SK-N-SH (cell line): ENCODE data around the gene ALPK3. TPM values are rescaled to one million over a fixed set of nuclear protein-coding genes. Genes with fewer than 3 reads are reported as not detected.

Experiments
- CTCF ChIA-PET: fragments of 300-600, 350-600 bp; formaldehyde crosslinking; extraction: SDS; loops from one replicate; lab custom pipeline; 2021; lab: Yijun Ruan, JAX
- POLR2A ChIA-PET: fragments of 350-600 bp; sonication (Branson Sonifier 250); formaldehyde crosslinking; extraction: SDS; loops from one replicate; lab custom pipeline; 2020; ENCODE audit warnings: antibody characterized with exemption, inconsistent platforms; lab: Yijun Ruan, JAX
- DNase-seq: peaks from one replicate; pipeline ENCODE4 v3.0.0; 2012
- H2AFZ ChIP-seq: fragments of 200-600 bp; sonication (generic); 2 replicates; pipeline ENCODE4 v1.8.1; 2016; ENCODE audit warnings: antibody characterized with exemption, mild to moderate bottlenecking, low read depth
- H3F3A ChIP-seq: fragments of 200-600 bp; sonication (generic); replicated peaks from 2 replicates; pipeline ENCODE3; 2016; ENCODE audit warnings: antibody characterized with exemption, mild to moderate bottlenecking; ENCODE audit not compliant: insufficient read depth
- H3K27ac ChIP-seq, 2 experiments: fragments of 200-500 bp in 1 of 2; fragments of 200-600 bp in 1 of 2; sonication (Bioruptor generic) in 1 of 2; sonication (generic), shearing (Covaris generic) in 1 of 2; 2 replicates each; pipeline versions ENCODE4 v1.5.1 to v1.6.1; 2014 to 2016; ENCODE audit warnings: low read depth in 2 of 2, inconsistent platforms in 1 of 2, low read length in 1 of 2, mild to moderate bottlenecking in 1 of 2, mixed read lengths in 1 of 2
- H3K27me3 ChIP-seq: fragments of 200-600 bp; sonication (generic), shearing (Covaris generic); 2 replicates; pipeline ENCODE4 v1.6.1; 2016; ENCODE audit warnings: mixed run types; ENCODE audit not compliant: insufficient read depth
- H3K36me3 ChIP-seq, 2 experiments: fragments of 200-500 bp in 1 of 2; fragments of 200-600 bp in 1 of 2; sonication (Bioruptor generic) in 1 of 2; sonication (generic) in 1 of 2; replicated peaks in 1 of 2; 2 replicates each; pipeline versions ENCODE3 to v1.5.1; 2014 to 2016; ENCODE audit warnings: low read length in 1 of 2, mild to moderate bottlenecking in 1 of 2; ENCODE audit not compliant: insufficient read depth in 2 of 2, control insufficient read depth in 1 of 2
- H3K4me1 ChIP-seq, 2 experiments: fragments of 200-500 bp in 1 of 2; fragments of 200-600 bp in 1 of 2; sonication (Bioruptor generic) in 1 of 2; sonication (generic), shearing (Covaris generic) in 1 of 2; 2 replicates each; pipeline versions ENCODE4 v1.5.1 to v1.6.1; 2014 to 2016; ENCODE audit warnings: low read depth in 1 of 2, low read length in 1 of 2, mixed run types in 1 of 2; ENCODE audit not compliant: insufficient read depth in 2 of 2, control insufficient read depth in 1 of 2
- H3K4me2 ChIP-seq: fragments of 200-600 bp; sonication (generic), shearing (Covaris generic); 2 replicates; pipeline ENCODE4 v1.6.1; 2017; ENCODE audit warnings: mixed run types
- H3K4me3 ChIP-seq, 2 experiments: fragments of 200-500 bp in 1 of 2; fragments of 200-600 bp in 1 of 2; sonication (Bioruptor generic) in 1 of 2; sonication (generic), shearing (Covaris generic) in 1 of 2; 2 replicates each; pipeline versions ENCODE4 v1.5.1 to v1.8.1; 2014 to 2016; ENCODE audit warnings: low read depth in 2 of 2, inconsistent platforms in 1 of 2, low read length in 1 of 2, mild to moderate bottlenecking in 1 of 2, mixed read lengths in 1 of 2, moderate library complexity in 1 of 2
- H3K79me2 ChIP-seq: fragments of 200-600 bp; sonication (generic); 2 replicates; pipeline ENCODE4 v1.8.1; 2017; ENCODE audit warnings: mild to moderate bottlenecking; ENCODE audit not compliant: insufficient read depth
- H3K9ac ChIP-seq: fragments of 200-600 bp; sonication (generic); 2 replicates; pipeline ENCODE4 v1.6.1; 2017; ENCODE audit warnings: mixed run types
- H3K9me2 ChIP-seq: fragments of 200-600 bp; sonication (generic); 2 replicates; pipeline ENCODE4 v1.6.1; 2017; ENCODE audit warnings: mixed run types
- H3K9me3 ChIP-seq: fragments of 200-600 bp; sonication (generic); 2 replicates; pipeline ENCODE4 v1.6.1; 2017; ENCODE audit warnings: mixed run types, mild to moderate bottlenecking, moderate library complexity
- H4K20me1 ChIP-seq: fragments of 200-600 bp; sonication (generic); 2 replicates; pipeline ENCODE4 v1.6.1; 2017; ENCODE audit warnings: mild to moderate bottlenecking, mixed run types; ENCODE audit not compliant: insufficient read depth
- EZH2phosphoT487 ChIP-seq: fragments of 200-600 bp; sonication (generic); IDR thresholded peaks from 2 replicates; pipeline ENCODE4 v1.6.1; 2017; ENCODE audit warnings: low read depth, mixed run types, mild to moderate bottlenecking, antibody characterized with exemption, moderate library complexity, borderline replicate concordance
- JUND ChIP-seq: IDR thresholded peaks from 2 replicates; pipeline ENCODE4 v1.4.0; 2012
- MXI1 ChIP-seq: IDR thresholded peaks from 2 replicates; pipeline ENCODE4 v1.6.1; 2012; ENCODE audit warnings: mild to moderate bottlenecking, low read depth, low read length, improper control_type of control experiment
- POLR2AphosphoS5 ChIP-seq: IDR thresholded peaks from 2 replicates; pipeline ENCODE4 v1.6.1; 2012; ENCODE audit warnings: low read depth, low read length
- RAD21 ChIP-seq: IDR thresholded peaks from 2 replicates; pipeline ENCODE4 v1.6.1; 2012; ENCODE audit warnings: mild to moderate bottlenecking, low read length
- RCOR1 ChIP-seq: fragments of 150-350 bp; IDR thresholded peaks from 2 replicates; pipeline ENCODE4 v1.6.1; 2017; ENCODE audit warnings: antibody characterized with exemption, low read length
- SMC3 ChIP-seq: IDR thresholded peaks from 2 replicates; pipeline ENCODE4 v1.6.1; 2012; ENCODE audit warnings: low read depth, low read length, improper control_type of control experiment
- TCF12 ChIP-seq: IDR thresholded peaks from 2 replicates; pipeline ENCODE4 v1.4.0; 2012
- WGBS: methylation state at CpG from one replicate; pipeline ENCODE4 v1.1.6; 2017; ENCODE audit warnings: low lambda C conversion rate; 5-methylcytosine and 5-hydroxymethylcytosine counted together
- polyA plus RNA-seq, 3 experiments: library from polyadenylated mRNA; depleted of rRNA; stranded (reverse); fragments of >200 nt; gene quantifications; 2 replicates each; pipeline ENCODE4 v1.2.3, GENCODE V29; 2012

Gene ALPK3
- polyA plus RNA-seq, 1 of the 3 experiments (the other 2 are of a cell fraction), result 0.16 TPM

- Histone ChIP-seq H3K27me3 (no peaks in the 10 kb centered on the region), H3K4me3 (no peak overlapping the region), H2AFZ (no peak overlapping the region), H3K79me2 (no peaks in the 10 kb centered on the region), H4K20me1 (no peaks in the 10 kb centered on the region), H3K4me1 (peaks cover 7 to 10% of the 10 kb centered on the region in 2 experiments; a peak in 2 of 4 replicates), H3K4me2 (no peak overlapping the region), H3F3A (no peaks in the 10 kb centered on the region), H3K9me3 (no peaks in the 10 kb centered on the region), H3K27ac (no peak overlapping the region; a peak in 1 of 4 replicates), H3K36me3 (no peaks in the 10 kb centered on the region), H3K9ac (no peak overlapping the region), H3K9me2 (no peaks in the 10 kb centered on the region)
- TF ChIP-seq TCF12 (peak; percentile 35; the same call in 1 of the 2 replicates), RCOR1 (no peak)
- ChIA-PET CTCF (interaction anchor here (2.6 to 6.7 kb wide), 3 partner anchors 11 to 95 kb away, joined by 6 to 38 read pairs (median 15); no protein-coding TSS in a partner anchor), POLR2A (no interaction called here)
- no peak for DNase-seq
- WGBS, result 46% methylated on average over 3 of the region's 4 CpGs
These were observed 16.5 kb downstream of the ALPK3 start for GRCh38 chr15:84833447-84834228.

- H3K9me3 ChIP-seq, result no peaks in the 10 kb centered on the region
- no peak overlapping the region for H3K9ac ChIP-seq
- H4K20me1 ChIP-seq, result no peaks in the 10 kb centered on the region
- H3K27ac ChIP-seq, result no peak overlapping the region
- CTCF ChIA-PET, result interaction anchor here (0.6 to 6.7 kb wide), 6 partner anchors 11 to 94 kb away, joined by 3 to 38 read pairs (median 6); no protein-coding TSS in a partner anchor
- H3K79me2 ChIP-seq, result no peaks in the 10 kb centered on the region
- no peak for DNase-seq
- no peaks in the 10 kb centered on the region for H3K9me2 ChIP-seq
- WGBS, result 80% methylated on average over 4 of the region's 4 CpGs
- no peaks in the 10 kb centered on the region for H3K27me3 ChIP-seq
- H3K4me2 ChIP-seq, result no peak overlapping the region
- no peak overlapping the region for H3K4me3 ChIP-seq
- H3K4me1 ChIP-seq, result peaks cover 7 to 9% of the 10 kb centered on the region in 2 experiments; a peak in 2 of 4 replicates
- no peaks in the 10 kb centered on the region for H3K36me3 ChIP-seq
- POLR2A ChIA-PET, result no interaction called here
- TF ChIP-seq POLR2AphosphoS5 (no peak), JUND (no peak)
- H3F3A ChIP-seq, result no peaks in the 10 kb centered on the region
- no peak overlapping the region for H2AFZ ChIP-seq
These were observed 17.2 kb downstream of the ALPK3 start for GRCh38 chr15:84834229-84834955.

GRCh38 chr15:84834969-84835368 lies 17.8 kb downstream of the ALPK3 start:
- ChIA-PET POLR2A (no interaction called here), CTCF (interaction anchor here (0.6 to 6.7 kb wide), 4 partner anchors 10 to 93 kb away, joined by 3 to 38 read pairs (median 5); no protein-coding TSS in a partner anchor)
- Histone ChIP-seq H4K20me1 (no peaks in the 10 kb centered on the region), H3K4me1 (peaks cover 7 to 11% of the 10 kb centered on the region in 2 experiments; a peak in 2 of 4 replicates), H3K79me2 (no peaks in the 10 kb centered on the region), H3K27me3 (no peaks in the 10 kb centered on the region), H3K9ac (no peak overlapping the region), H3F3A (no peaks in the 10 kb centered on the region), H3K36me3 (no peaks in the 10 kb centered on the region), H3K4me3 (no peak overlapping the region), H3K9me2 (no peaks in the 10 kb centered on the region), H3K27ac (no peak overlapping the region), H3K4me2 (no peak overlapping the region), H3K9me3 (no peaks in the 10 kb centered on the region), H2AFZ (no peak overlapping the region)
- TF ChIP-seq EZH2phosphoT487 (no peak), MXI1 (no peak), SMC3 (no peak), RAD21 (no peak)
- no peak for DNase-seq
- 73% methylated on average over 2 of the region's 5 CpGs for WGBS
